Measurements from ENCODE around the gene MOGAT1. TPM values are rescaled to one million over a fixed set of nuclear protein-coding genes. Genes with fewer than 3 reads are reported as not detected.

The MOGAT1 gene
- total and polyA plus RNA-seq, 2 of the 13 experiments (the other 11 are each of a cell fraction or from before 2014, with no cell fraction given): 0.98 to 4.3 TPM

DNA sequence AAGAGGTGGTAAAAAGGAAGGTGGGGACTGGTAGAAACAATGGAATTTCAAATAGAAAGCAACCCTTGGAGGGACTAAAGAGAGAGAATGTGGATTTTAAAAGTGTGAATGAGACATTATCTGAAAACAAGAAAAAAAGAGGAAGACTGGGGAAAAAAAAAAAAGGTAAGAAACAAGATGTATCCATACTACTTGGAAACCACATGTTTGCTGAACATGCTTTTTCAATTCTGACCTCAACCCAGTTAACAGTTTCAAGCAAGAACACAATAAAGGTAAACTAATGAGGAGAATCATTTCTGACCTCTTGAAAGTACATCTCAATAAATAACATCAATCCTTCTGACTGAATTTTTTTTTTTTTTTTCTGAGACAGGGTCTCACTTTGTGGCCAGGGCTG, 18.2 kb upstream of the MOGAT1 start:
- ChIA-PET CTCF (ENCODE audit: low intra/inter-chr PET ratio, low total read pairs) (no interaction called here), POLR2A (interaction anchor here (3.2 kb wide), 1 partner anchor 18 kb away, joined by 14 read pairs; the partner anchor contains the start of gene MOGAT1)
- BruUV-seq (replicated peaks): no TSS peak
- Histone ChIP-seq H4K20me1 (ENCODE audit: insufficient read depth, low read length) (no peaks in the 10 kb centered on the region), H3K4me3 (replicated peaks in 1 of 3; ENCODE audit: insufficient read depth in 1 of 3, low read depth in 2 of 3, low read length in 3 of 3) (no peak overlapping the region), H3K79me2 (ENCODE audit: insufficient read depth, low read length) (peaks cover 67% of the 10 kb centered on the region), H3K4me1 (ENCODE audit: insufficient read depth, low read length) (peaks cover 40% of the 10 kb centered on the region), H3K4me2 (ENCODE audit: low read depth, low read length) (peak overlapping the region; percentile 83; the same call in 1 of the 2 replicates), H3K27ac (ENCODE audit: extremely low read length, insufficient read depth, low read length) (no peak overlapping the region), H3K9me3 (ENCODE audit: low read length) (no peaks in the 10 kb centered on the region), H2AFZ (ENCODE audit: low read length) (no peak overlapping the region), H3K36me3 (replicated peaks in 1 of 2; ENCODE audit: control insufficient read depth in 1 of 2, insufficient read depth in 2 of 2, low read length in 2 of 2) (peaks cover 2 to 5% of the 10 kb centered on the region in 2 experiments; a peak in 2 of 5 replicates), H3K9ac (ENCODE audit: insufficient read depth, low read depth, low read length) (no peak overlapping the region; the same call in 1 of the 2 replicates), H3K27me3 (ENCODE audit: control insufficient read depth in 1 of 2, insufficient read depth in 2 of 2, low read length in 2 of 2) (peaks cover 0 to 4% of the 10 kb centered on the region in 2 experiments; a peak in 1 of 5 replicates)
- DNase-seq (ENCODE audit: low spot score) (no peak), FAIRE-seq (no peak), ATAC-seq (no peak)
- in situ Hi-C loops (cut with HindIII; ENCODE audit: extremely low pct_ligation_motif_present, low pct_unique_long_range_greater_than_20kb): no loop called here
- intact Hi-C loops (cut with micrococcal nuclease; ENCODE audit: unreplicated experiment): no loop called here
- TF ChIP-seq FOXP1 (IDR thresholded peaks at IDR 0.05) (no peak), FOXP1 (CRISPR knock-in tag; IDR thresholded peaks at IDR 0.05) (no peak), RBFOX2 (IDR thresholded peaks at IDR 0.05; ENCODE audit: low read depth, low read length) (0 out of 2 replicates have a peak, but pooled peaks have one; percentile 21)

DNA sequence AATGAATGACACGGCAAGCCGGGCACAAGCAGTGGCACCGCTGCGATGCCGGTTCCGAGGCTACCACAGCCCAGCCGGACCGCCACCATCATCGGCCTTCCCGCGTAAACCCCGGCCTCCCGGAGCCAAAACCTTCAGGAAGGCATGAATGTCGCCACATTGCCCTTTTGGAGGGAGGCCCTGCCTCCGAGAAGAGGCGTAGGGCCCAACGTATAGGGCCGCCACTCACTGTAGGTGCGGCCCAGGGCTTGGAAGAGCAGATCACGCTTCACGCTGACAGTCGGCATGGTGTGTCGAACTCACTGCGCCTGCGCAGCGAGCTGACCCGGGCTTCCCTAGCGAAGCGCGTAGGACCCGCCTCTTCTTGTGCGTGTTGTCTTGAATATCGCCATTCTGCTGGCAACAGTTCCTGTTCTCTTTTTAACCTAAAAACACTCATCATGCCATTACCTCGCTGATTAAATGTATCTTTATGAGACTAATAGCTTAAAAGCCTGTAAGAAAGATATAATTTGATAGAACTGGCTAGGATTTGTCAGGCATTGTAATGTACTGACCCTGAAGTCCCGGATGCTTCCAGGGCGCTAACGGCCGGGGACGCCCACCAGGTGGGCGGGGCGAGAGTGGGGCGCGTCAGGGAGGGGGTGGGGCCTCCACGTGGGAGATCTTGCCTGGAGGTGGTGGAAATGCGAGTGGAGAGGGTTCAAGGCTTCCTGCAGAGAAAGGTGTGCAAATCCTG, 15.5 kb upstream of the MOGAT1 start, which contains the start of gene FARSB:
Gene FARSB (minus strand): TSS at position 306 of the 739 bp plus-strand sequence. CDS start 19 bp downstream, at position 287.
- ATAC-seq (peak; percentile 94), FAIRE-seq (peak; percentile 90), DNase-seq (ENCODE audit: low spot score) (peak; percentile 95)
- in situ Hi-C loops (cut with HindIII; ENCODE audit: extremely low pct_ligation_motif_present, low pct_unique_long_range_greater_than_20kb) (no loop called here), intact Hi-C loops (cut with micrococcal nuclease; ENCODE audit: unreplicated experiment) (loop anchor here (1.0 kb wide), 1 partner anchor 15 kb away; the partner anchor contains the start of gene MOGAT1)
- WGBS (ENCODE audit: low lambda C conversion rate): under 1% methylated on average over 30 of the region's 45 CpGs
- Histone ChIP-seq H3K27ac (ENCODE audit: extremely low read length, insufficient read depth, low read length) (peak within 1 kb of the TSS; percentile 97), H4K20me1 (ENCODE audit: insufficient read depth, low read length) (no peaks in the 10 kb centered on the region), H3K4me3 (replicated peaks in 1 of 3; ENCODE audit: insufficient read depth in 1 of 3, low read depth in 2 of 3, low read length in 3 of 3) (peak within 1 kb of the TSS; percentile 86 to 95 (median 87)), H3K36me3 (replicated peaks in 1 of 2; ENCODE audit: control insufficient read depth in 1 of 2, insufficient read depth in 2 of 2, low read length in 2 of 2) (no peaks in the 10 kb centered on the region), H3K4me2 (ENCODE audit: low read depth, low read length) (peak within 1 kb of the TSS; percentile 83), H3K79me2 (ENCODE audit: insufficient read depth, low read length) (peaks cover 48% of the 10 kb centered on the region), H3K9ac (ENCODE audit: insufficient read depth, low read depth, low read length) (peak within 1 kb of the TSS; percentile 97), H3K4me1 (ENCODE audit: insufficient read depth, low read length) (peaks cover 31% of the 10 kb centered on the region), H3K9me3 (ENCODE audit: low read length) (no peaks in the 10 kb centered on the region), H3K27me3 (ENCODE audit: control insufficient read depth in 1 of 2, insufficient read depth in 2 of 2, low read length in 2 of 2) (peaks cover 0 to 4% of the 10 kb centered on the region in 2 experiments; a peak in 1 of 5 replicates), H2AFZ (ENCODE audit: low read length) (peak within 1 kb of the TSS; percentile 99)
- no TSS peak for BruUV-seq (replicated peaks)
- CTCF ChIA-PET (ENCODE audit: low intra/inter-chr PET ratio, low total read pairs): interaction anchor here (1.5 kb wide), 1 partner anchor 35 kb away, joined by 4 read pairs; no protein-coding TSS in a partner anchor
- POLR2A ChIA-PET: interaction anchor here (1.0 to 3.2 kb wide), 2 partner anchors 15 to 41 kb away, joined by 4 to 14 read pairs; partner anchors contain the start of gene MOGAT1
- TF ChIP-seq ZNF333 (CRISPR knock-in tag; IDR thresholded peaks at IDR 0.05; ENCODE audit: borderline replicate concordance) (no peak; the same call in 1 of the 2 replicates), KIAA2018 (CRISPR knock-in tag; IDR thresholded peaks at IDR 0.05; ENCODE audit: borderline replicate concordance) (no peak), ZNF256 (CRISPR knock-in tag; conservative IDR thresholded peaks at IDR 0.05) (no peak; the same call in 1 of the 2 replicates), ZNF501 (CRISPR knock-in tag; IDR thresholded peaks at IDR 0.05) (peak; percentile 82; the same call in 1 of the 2 replicates)

Data from HepG2 (cell line).